Activated naive CD8-positive, alpha-beta T cell (primary cell): ENCODE results near the gene IL9.

Experiments
- H3K27ac Mint-ChIP-seq: one replicate; pipeline ENCODE4 v1.8.0; 2021; ENCODE audit warnings: mixed read lengths
- H3K27me3 Mint-ChIP-seq: one replicate; pipeline ENCODE4 v1.8.0; 2021; ENCODE audit warnings: mixed read lengths
- H3K36me3 Mint-ChIP-seq: one replicate; pipeline ENCODE4 v1.8.0; 2021; ENCODE audit warnings: mixed read lengths
- H3K4me1 Mint-ChIP-seq: one replicate; pipeline ENCODE4 v1.8.0; 2021; ENCODE audit warnings: low read depth, mixed read lengths
- H3K4me3 Mint-ChIP-seq: one replicate; pipeline ENCODE4 v1.8.0; 2021; ENCODE audit warnings: mild to moderate bottlenecking, mixed read lengths
- H3K9me3 Mint-ChIP-seq: one replicate; pipeline ENCODE4 v1.8.0; 2021; ENCODE audit warnings: low read depth, mixed read lengths

The IL9 gene

GRCh38 chr5:135913713-135914626 is 18.3 kb upstream of the IL9 start:
- peaks cover 27% of the 10 kb centered on the region for H3K27me3 Mint-ChIP-seq
- no peak overlapping the region for H3K4me3 Mint-ChIP-seq
- no peak overlapping the region for H3K27ac Mint-ChIP-seq
- no peaks in the 10 kb centered on the region for H3K9me3 Mint-ChIP-seq
- H3K4me1 Mint-ChIP-seq = no peaks in the 10 kb centered on the region
- no peaks in the 10 kb centered on the region for H3K36me3 Mint-ChIP-seq

GRCh38 chr5:135905144-135905543 is 9.5 kb upstream of the IL9 start:
- no peaks in the 10 kb centered on the region for H3K9me3 Mint-ChIP-seq
- no peaks in the 10 kb centered on the region for H3K36me3 Mint-ChIP-seq
- H3K4me3 Mint-ChIP-seq = no peak overlapping the region
- H3K27ac Mint-ChIP-seq = no peak overlapping the region
- no peaks in the 10 kb centered on the region for H3K4me1 Mint-ChIP-seq
- H3K27me3 Mint-ChIP-seq = peaks cover 8% of the 10 kb centered on the region

GRCh38 chr5:135901633-135902032 is 6.0 kb upstream of the IL9 start:
- Mint-ChIP-seq H3K4me1 (no peaks in the 10 kb centered on the region), H3K27ac (no peak overlapping the region), H3K4me3 (no peak overlapping the region), H3K36me3 (no peaks in the 10 kb centered on the region), H3K9me3 (no peaks in the 10 kb centered on the region), H3K27me3 (peaks cover 8% of the 10 kb centered on the region)

- Mint-ChIP-seq H3K27ac (no peak overlapping the region), H3K9me3 (no peaks in the 10 kb centered on the region), H3K4me3 (no peak overlapping the region), H3K27me3 (peaks cover 8% of the 10 kb centered on the region), H3K36me3 (no peaks in the 10 kb centered on the region), H3K4me1 (no peaks in the 10 kb centered on the region)
These were observed 4.6 kb upstream of the IL9 start for GRCh38 chr5:135900276-135900675.

GRCh38 chr5:135898651-135899050 is 3.0 kb upstream of the IL9 start:
- H3K4me3 Mint-ChIP-seq = no peak overlapping the region
- H3K9me3 Mint-ChIP-seq = no peaks in the 10 kb centered on the region
- H3K36me3 Mint-ChIP-seq = no peaks in the 10 kb centered on the region
- no peak overlapping the region for H3K27ac Mint-ChIP-seq
- H3K27me3 Mint-ChIP-seq = peaks cover 8% of the 10 kb centered on the region
- H3K4me1 Mint-ChIP-seq = no peaks in the 10 kb centered on the region

- Mint-ChIP-seq H3K4me3 (no peak overlapping the region), H3K27me3 (peaks cover 6% of the 10 kb centered on the region), H3K9me3 (no peaks in the 10 kb centered on the region), H3K27ac (no peak overlapping the region), H3K36me3 (no peaks in the 10 kb centered on the region), H3K4me1 (no peaks in the 10 kb centered on the region)
These were observed 852 bp downstream of the IL9 start for GRCh38 chr5:135894789-135895188.

- H3K27me3 Mint-ChIP-seq = peaks cover 5% of the 10 kb centered on the region
- no peaks in the 10 kb centered on the region for H3K4me1 Mint-ChIP-seq
- no peak overlapping the region for H3K4me3 Mint-ChIP-seq
- no peaks in the 10 kb centered on the region for H3K9me3 Mint-ChIP-seq
- no peaks in the 10 kb centered on the region for H3K36me3 Mint-ChIP-seq
- no peak overlapping the region for H3K27ac Mint-ChIP-seq
These were observed 1.4 kb downstream of the IL9 start for GRCh38 chr5:135894276-135894675.

GRCh38 chr5:135891791-135892190 is 3.9 kb downstream of the IL9 start:
- Mint-ChIP-seq H3K27ac (no peak overlapping the region), H3K36me3 (no peaks in the 10 kb centered on the region), H3K27me3 (no peaks in the 10 kb centered on the region), H3K4me1 (peaks cover 6% of the 10 kb centered on the region), H3K4me3 (no peak overlapping the region), H3K9me3 (no peaks in the 10 kb centered on the region)

GRCh38 chr5:135891268-135891667 is 4.4 kb downstream of the IL9 start:
- Mint-ChIP-seq H3K27me3 (no peaks in the 10 kb centered on the region), H3K9me3 (no peaks in the 10 kb centered on the region), H3K4me3 (no peak overlapping the region), H3K4me1 (peaks cover 6% of the 10 kb centered on the region), H3K27ac (no peak overlapping the region), H3K36me3 (no peaks in the 10 kb centered on the region)

- no peak overlapping the region for H3K27ac Mint-ChIP-seq
- H3K9me3 Mint-ChIP-seq = no peaks in the 10 kb centered on the region
- no peaks in the 10 kb centered on the region for H3K27me3 Mint-ChIP-seq
- no peak overlapping the region for H3K4me3 Mint-ChIP-seq
- no peaks in the 10 kb centered on the region for H3K36me3 Mint-ChIP-seq
- H3K4me1 Mint-ChIP-seq = peaks cover 6% of the 10 kb centered on the region
These were observed 4.8 kb downstream of the IL9 start for GRCh38 chr5:135890867-135891266.

- Mint-ChIP-seq H3K4me1 (peaks cover 6% of the 10 kb centered on the region), H3K27ac (no peak overlapping the region), H3K4me3 (no peak overlapping the region), H3K9me3 (no peaks in the 10 kb centered on the region), H3K36me3 (no peaks in the 10 kb centered on the region), H3K27me3 (peaks cover 2% of the 10 kb centered on the region)
These were observed 5.3 kb downstream of the IL9 start for GRCh38 chr5:135890296-135890695.

GRCh38 chr5:135887881-135888614 is 7.6 kb downstream of the IL9 start:
- peaks cover 6% of the 10 kb centered on the region for H3K4me1 Mint-ChIP-seq
- H3K4me3 Mint-ChIP-seq = peak overlapping the region; percentile 14
- H3K27me3 Mint-ChIP-seq = peaks cover 7% of the 10 kb centered on the region
- H3K9me3 Mint-ChIP-seq = no peaks in the 10 kb centered on the region
- no peak overlapping the region for H3K27ac Mint-ChIP-seq
- H3K36me3 Mint-ChIP-seq = no peaks in the 10 kb centered on the region

GRCh38 chr5:135887447-135887864 is 8.2 kb downstream of the IL9 start:
- H3K27ac Mint-ChIP-seq = no peak overlapping the region
- H3K9me3 Mint-ChIP-seq = no peaks in the 10 kb centered on the region
- peak overlapping the region; percentile 14 for H3K4me3 Mint-ChIP-seq
- H3K4me1 Mint-ChIP-seq = peaks cover 6% of the 10 kb centered on the region
- peaks cover 7% of the 10 kb centered on the region for H3K27me3 Mint-ChIP-seq
- H3K36me3 Mint-ChIP-seq = no peaks in the 10 kb centered on the region

GRCh38 chr5:135886136-135886535 is 9.5 kb downstream of the IL9 start:
- peaks cover 6% of the 10 kb centered on the region for H3K4me1 Mint-ChIP-seq
- no peaks in the 10 kb centered on the region for H3K9me3 Mint-ChIP-seq
- H3K27ac Mint-ChIP-seq = no peak overlapping the region
- H3K27me3 Mint-ChIP-seq = peaks cover 7% of the 10 kb centered on the region
- H3K4me3 Mint-ChIP-seq = no peak overlapping the region
- H3K36me3 Mint-ChIP-seq = no peaks in the 10 kb centered on the region

- Mint-ChIP-seq H3K4me3 (no peak overlapping the region), H3K36me3 (no peaks in the 10 kb centered on the region), H3K27me3 (peaks cover 7% of the 10 kb centered on the region), H3K4me1 (peaks cover 6% of the 10 kb centered on the region), H3K27ac (no peak overlapping the region), H3K9me3 (no peaks in the 10 kb centered on the region)
These were observed 10.6 kb downstream of the IL9 start for GRCh38 chr5:135885031-135885430.
